Measurements from ENCODE around the gene ZFP1. TPM values are rescaled to one million over a fixed set of nuclear protein-coding genes. Genes with fewer than 3 reads are reported as not detected.

Gene ZFP1
- total RNA-seq, 3 donors from 2014 or later, result 7.0 to 16.0 (median 12.5) TPM

- TF ChIP-seq POLR2A (IDR thresholded peaks at IDR 0.05) (no peak), CTCF (IDR thresholded peaks at IDR 0.05) (no peak)
- DNase-seq (ENCODE audit: low spot score in 2 of 2), result no peak
- Histone ChIP-seq H3K27ac (no peak overlapping the region), H3K36me3 (no peaks in the 10 kb centered on the region), H3K4me1 (peaks cover 17 to 22% of the 10 kb centered on the region in 2 donors), H3K27me3 (no peaks in the 10 kb centered on the region), H3K4me3 (no peak overlapping the region), H3K9me3 (no peaks in the 10 kb centered on the region)
- intact Hi-C loops (cut with DNase I; ENCODE audit: low total_unique reads), result no loop called here
These were observed 46.7 kb upstream of the ZFP1 start for GRCh38 chr16:75101635-75102034.

GRCh38 chr16:75102595-75102994 is 45.7 kb upstream of the ZFP1 start:
- peaks cover 8 to 19% of the 10 kb centered on the region in 2 donors for H3K4me1 ChIP-seq
- H3K4me3 ChIP-seq, result no peak overlapping the region
- DNase-seq (ENCODE audit: low spot score in 2 of 2), result no peak
- TF ChIP-seq POLR2AphosphoS5 (IDR thresholded peaks at IDR 0.05) (no peak), CTCF (IDR thresholded peaks at IDR 0.05) (no peak), POLR2A (IDR thresholded peaks at IDR 0.05) (no peak)
- H3K27me3 ChIP-seq, result no peaks in the 10 kb centered on the region
- no peak overlapping the region for H3K27ac ChIP-seq
- H3K9me3 ChIP-seq, result no peaks in the 10 kb centered on the region
- intact Hi-C loops (cut with DNase I; ENCODE audit: low total_unique reads), result no loop called here
- H3K36me3 ChIP-seq, result no peaks in the 10 kb centered on the region

- Histone ChIP-seq H3K9me3 (no peaks in the 10 kb centered on the region), H3K27me3 (no peaks in the 10 kb centered on the region), H3K27ac (no peak overlapping the region), H3K4me3 (no peak overlapping the region), H3K4me1 (peaks cover 8 to 10% of the 10 kb centered on the region in 2 donors), H3K36me3 (no peaks in the 10 kb centered on the region)
- DNase-seq (ENCODE audit: low spot score in 2 of 2), result no peak
- intact Hi-C loops (cut with DNase I; ENCODE audit: low total_unique reads), result no loop called here
- no peak for TF ChIP-seq POLR2A (IDR thresholded peaks at IDR 0.05)
- TF ChIP-seq POLR2AphosphoS5 (IDR thresholded peaks at IDR 0.05), result no peak
- no peak for TF ChIP-seq CTCF (IDR thresholded peaks at IDR 0.05)
These were observed 44.3 kb upstream of the ZFP1 start for GRCh38 chr16:75103994-75104393.

GRCh38 chr16:75104836-75105235 is 43.5 kb upstream of the ZFP1 start:
- H3K4me1 ChIP-seq, result peaks cover 13 to 17% of the 10 kb centered on the region in 2 donors
- peak overlapping the region; percentile 80 to 85 for H3K27ac ChIP-seq

More at GRCh38 chr16:75104836-75105235, 43.5 kb upstream of the ZFP1 start:
- H3K9me3 ChIP-seq, result no peaks in the 10 kb centered on the region
- no peaks in the 10 kb centered on the region for H3K36me3 ChIP-seq
- intact Hi-C loops (cut with DNase I; ENCODE audit: low total_unique reads), result no loop called here
- no peak overlapping the region for H3K4me3 ChIP-seq
- TF ChIP-seq POLR2A (IDR thresholded peaks at IDR 0.05), result no peak
- TF ChIP-seq POLR2AphosphoS5 (IDR thresholded peaks at IDR 0.05), result no peak
- no peak for TF ChIP-seq CTCF (IDR thresholded peaks at IDR 0.05)
- no peak for DNase-seq (ENCODE audit: low spot score in 2 of 2)
- no peaks in the 10 kb centered on the region for H3K27me3 ChIP-seq

Measured in breast epithelium (tissue), 4 donors.